ENCODE measurements around the gene METRN.

GRCh38 chr16:725041-725376, 10.1 kb downstream of the METRN start:
- no peak for TF ChIP-seq MXI1 (IDR thresholded peaks at IDR 0.05; ENCODE audit: borderline replicate concordance, low read depth, low read length)
- TF ChIP-seq CTCF (conservative IDR thresholded peaks at IDR 0.05; ENCODE audit: low read depth, low read length): no peak
- no peak for TF ChIP-seq RAD21 (IDR thresholded peaks at IDR 0.05; ENCODE audit: low read length)
- TF ChIP-seq USF2 (IDR thresholded peaks at IDR 0.05; ENCODE audit: low read depth, low read length): no peak
- TF ChIP-seq SMC3 (IDR thresholded peaks at IDR 0.05; ENCODE audit: low read depth, low read length): no peak
